AG09319 (cell line): ENCODE data around the gene THRSP.

Experiments
- DNase-seq: peaks from one replicate; pipeline ENCODE4 v3.0.0-alpha.2; 2010; ENCODE audit warnings: low read depth; ENCODE audit errors: extremely low read depth
- TF ChIP-seq, protein P1 (sequence below): IDR thresholded peaks from 2 replicates; pipeline ENCODE4 v1.5.1; 2011; ENCODE audit warnings: low read depth, mild to moderate bottlenecking, inconsistent platforms, low read length, moderate library complexity

The THRSP gene

GRCh38 chr11:78033040-78033439, 30.6 kb upstream of the THRSP start:
- TF ChIP-seq, protein P1, sequence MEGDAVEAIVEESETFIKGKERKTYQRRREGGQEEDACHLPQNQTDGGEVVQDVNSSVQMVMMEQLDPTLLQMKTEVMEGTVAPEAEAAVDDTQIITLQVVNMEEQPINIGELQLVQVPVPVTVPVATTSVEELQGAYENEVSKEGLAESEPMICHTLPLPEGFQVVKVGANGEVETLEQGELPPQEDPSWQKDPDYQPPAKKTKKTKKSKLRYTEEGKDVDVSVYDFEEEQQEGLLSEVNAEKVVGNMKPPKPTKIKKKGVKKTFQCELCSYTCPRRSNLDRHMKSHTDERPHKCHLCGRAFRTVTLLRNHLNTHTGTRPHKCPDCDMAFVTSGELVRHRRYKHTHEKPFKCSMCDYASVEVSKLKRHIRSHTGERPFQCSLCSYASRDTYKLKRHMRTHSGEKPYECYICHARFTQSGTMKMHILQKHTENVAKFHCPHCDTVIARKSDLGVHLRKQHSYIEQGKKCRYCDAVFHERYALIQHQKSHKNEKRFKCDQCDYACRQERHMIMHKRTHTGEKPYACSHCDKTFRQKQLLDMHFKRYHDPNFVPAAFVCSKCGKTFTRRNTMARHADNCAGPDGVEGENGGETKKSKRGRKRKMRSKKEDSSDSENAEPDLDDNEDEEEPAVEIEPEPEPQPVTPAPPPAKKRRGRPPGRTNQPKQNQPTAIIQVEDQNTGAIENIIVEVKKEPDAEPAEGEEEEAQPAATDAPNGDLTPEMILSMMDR, result no peak
- DNase-seq, result no peak

DNA sequence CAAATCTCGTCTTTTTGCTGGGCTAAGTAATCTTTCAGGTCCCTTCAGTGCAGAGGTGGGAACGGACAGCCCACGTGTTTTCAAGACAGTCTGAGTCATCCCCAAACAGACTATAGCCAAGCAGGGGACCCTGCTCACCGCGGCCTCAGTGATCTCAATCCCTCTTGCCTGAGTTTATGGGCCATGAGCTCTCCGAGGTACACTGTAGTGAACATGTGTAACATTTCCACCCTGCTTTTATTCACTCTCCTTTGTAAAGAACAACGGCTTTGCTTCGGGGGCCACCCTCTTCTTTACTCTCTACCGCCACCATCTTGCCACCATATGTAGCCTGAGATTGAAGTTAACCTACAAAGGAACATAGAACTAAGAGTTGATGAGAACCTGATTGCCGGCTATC, 29.0 kb upstream of the THRSP start:
- no peak for DNase-seq
- TF ChIP-seq, protein P1, result no peak

DNA sequence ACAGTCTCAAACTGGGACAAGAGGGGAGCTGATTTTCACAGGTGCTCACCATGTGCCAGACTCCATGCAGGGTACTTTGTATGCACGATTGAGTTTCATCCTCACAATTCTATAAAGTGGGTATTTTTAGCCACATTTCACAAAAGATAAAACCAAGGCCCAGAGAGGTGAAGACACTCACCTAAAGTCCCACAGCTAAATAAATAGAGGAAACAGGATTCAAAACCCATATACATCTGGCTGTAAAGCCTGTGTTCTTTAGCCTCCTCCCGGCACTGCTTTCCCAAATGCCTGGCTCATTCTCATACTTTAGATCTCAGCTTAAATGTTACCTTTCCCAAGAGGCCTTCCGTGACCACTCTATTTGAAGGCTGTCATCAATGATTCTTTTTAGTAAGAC, 27.3 kb upstream of the THRSP start:
- TF ChIP-seq, protein P1, result no peak
- DNase-seq, result no peak

DNA sequence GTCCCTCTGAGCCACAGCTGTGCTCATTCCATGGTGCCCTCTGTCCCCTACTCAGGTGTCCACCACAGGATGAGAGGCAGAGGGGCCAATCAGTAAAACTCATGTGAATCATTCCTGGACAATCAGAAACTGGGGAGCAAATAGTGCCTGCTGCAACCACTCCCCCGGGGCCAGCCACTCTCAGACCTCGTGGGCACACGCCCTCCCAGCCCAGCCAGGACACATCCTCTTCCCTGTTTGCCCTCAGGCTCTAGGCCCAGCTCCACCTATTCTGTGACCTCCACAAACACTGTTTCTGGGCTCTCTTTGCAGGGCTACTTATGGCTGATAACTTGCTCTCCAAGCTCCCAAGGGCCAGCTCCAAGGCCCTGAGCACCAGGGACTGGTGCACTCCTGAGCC, 26.6 kb upstream of the THRSP start:
- DNase-seq, result no peak

GRCh38 chr11:78037825-78038620, 25.6 kb upstream of the THRSP start:
- DNase-seq, result no peak
- TF ChIP-seq, protein P1, result no peak

More for the DNA sequence above, 26.6 kb upstream of the THRSP start:
- TF ChIP-seq, protein P1, result no peak

DNA sequence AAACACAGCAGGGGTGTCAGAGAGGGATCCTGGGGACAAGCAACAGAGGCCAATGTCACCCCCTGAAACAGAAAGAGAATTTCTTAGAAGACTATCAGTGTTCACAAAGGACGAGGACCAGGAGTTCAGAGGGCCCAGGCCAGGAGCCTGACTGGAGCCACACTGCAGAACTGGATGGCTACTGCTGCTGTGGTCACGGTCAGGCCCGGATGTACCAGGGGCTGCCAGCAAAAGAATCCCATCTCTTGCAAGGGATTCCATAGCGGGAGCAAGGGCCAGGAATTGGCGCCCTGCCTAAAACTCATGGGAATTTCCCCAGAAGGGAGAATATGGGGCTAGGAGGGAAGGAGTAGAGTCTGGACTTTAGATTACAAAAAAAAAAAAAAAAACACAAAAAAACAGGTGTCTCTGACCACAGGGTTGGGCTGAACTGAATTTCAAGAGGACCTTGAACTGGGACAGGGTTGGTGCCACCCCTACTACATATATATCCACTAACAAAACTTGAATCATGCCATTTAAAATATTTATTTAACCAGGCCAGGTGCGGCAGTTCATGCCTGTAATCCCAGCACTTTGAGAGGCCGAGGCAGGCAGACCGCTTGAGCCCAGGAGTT, 24.9 kb upstream of the THRSP start:
- no peak for DNase-seq

DNA sequence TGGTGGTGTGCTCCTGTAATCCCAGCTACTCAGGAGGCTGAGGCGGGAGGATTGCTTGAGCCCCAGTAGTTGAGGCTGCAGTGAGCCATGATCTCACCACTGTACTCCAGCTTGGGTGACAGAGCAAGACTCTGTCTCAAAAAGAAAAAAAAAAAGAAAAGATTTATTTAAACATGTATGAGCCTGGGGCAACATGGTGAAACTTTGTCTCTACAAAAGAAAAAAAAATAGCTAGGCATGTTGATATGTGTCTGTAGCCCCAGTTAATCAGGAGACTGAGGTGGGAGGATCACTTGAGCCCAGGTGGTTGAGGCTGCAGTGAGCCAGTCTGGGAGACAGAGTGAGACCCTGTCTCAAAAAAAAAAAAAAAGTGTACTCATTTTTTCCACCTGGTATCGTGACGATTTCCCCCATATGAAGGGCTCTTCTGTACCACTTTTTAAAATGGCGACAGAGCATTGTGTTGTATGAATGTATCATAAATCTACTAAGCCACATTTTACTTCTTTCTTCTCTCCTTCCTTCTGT, 24.2 kb upstream of the THRSP start:
- DNase-seq, result no peak
- TF ChIP-seq, protein P1, result no peak

More for the DNA sequence above, 24.9 kb upstream of the THRSP start:
- TF ChIP-seq, protein P1, result no peak
